BE2C (cell line): Measurements from ENCODE around the gene ERCC8.

Experiments used
- DNase-seq: peaks from one replicate; pipeline ENCODE4 v3.0.0-alpha.2; 2020
- H3K27me3 ChIP-seq: fragments of 250-450 bp; sonication (Bioruptor Pico); 2 replicates; pipeline ENCODE4 v1.5.1; 2020; ENCODE audit warnings: mild to moderate bottlenecking
- H3K36me3 ChIP-seq: fragments of 250-450 bp; sonication (Bioruptor Pico); 2 replicates; pipeline ENCODE4 v1.5.1; 2020; ENCODE audit warnings: mild to moderate bottlenecking
- H3K4me1 ChIP-seq: fragments of 250-450 bp; sonication (Bioruptor Pico); 2 replicates; pipeline ENCODE4 v1.5.1; 2020
- H3K4me3 ChIP-seq: 2 replicates; pipeline ENCODE4 v1.5.1; 2011; ENCODE audit warnings: low read depth, low read length
- H3K9me3 ChIP-seq: fragments of 250-450 bp; sonication (Bioruptor Pico); 2 replicates; pipeline ENCODE4 v1.5.1; 2020
- TF ChIP-seq, protein P1 (sequence below): IDR thresholded peaks from 2 replicates; pipeline ENCODE4 v1.5.1; 2012; ENCODE audit warnings: mild to moderate bottlenecking, low read depth, low read length

The ERCC8 gene

GRCh38 chr5:60827201-60827600, 117.7 kb downstream of the ERCC8 start:
- DNase-seq = no peak
- Histone ChIP-seq H3K4me3 (no peak overlapping the region), H3K36me3 (no peaks in the 10 kb centered on the region), H3K27me3 (peaks cover 11% of the 10 kb centered on the region; the same call in 1 of the 2 replicates), H3K9me3 (no peaks in the 10 kb centered on the region), H3K4me1 (no peaks in the 10 kb centered on the region)
- TF ChIP-seq, protein P1, sequence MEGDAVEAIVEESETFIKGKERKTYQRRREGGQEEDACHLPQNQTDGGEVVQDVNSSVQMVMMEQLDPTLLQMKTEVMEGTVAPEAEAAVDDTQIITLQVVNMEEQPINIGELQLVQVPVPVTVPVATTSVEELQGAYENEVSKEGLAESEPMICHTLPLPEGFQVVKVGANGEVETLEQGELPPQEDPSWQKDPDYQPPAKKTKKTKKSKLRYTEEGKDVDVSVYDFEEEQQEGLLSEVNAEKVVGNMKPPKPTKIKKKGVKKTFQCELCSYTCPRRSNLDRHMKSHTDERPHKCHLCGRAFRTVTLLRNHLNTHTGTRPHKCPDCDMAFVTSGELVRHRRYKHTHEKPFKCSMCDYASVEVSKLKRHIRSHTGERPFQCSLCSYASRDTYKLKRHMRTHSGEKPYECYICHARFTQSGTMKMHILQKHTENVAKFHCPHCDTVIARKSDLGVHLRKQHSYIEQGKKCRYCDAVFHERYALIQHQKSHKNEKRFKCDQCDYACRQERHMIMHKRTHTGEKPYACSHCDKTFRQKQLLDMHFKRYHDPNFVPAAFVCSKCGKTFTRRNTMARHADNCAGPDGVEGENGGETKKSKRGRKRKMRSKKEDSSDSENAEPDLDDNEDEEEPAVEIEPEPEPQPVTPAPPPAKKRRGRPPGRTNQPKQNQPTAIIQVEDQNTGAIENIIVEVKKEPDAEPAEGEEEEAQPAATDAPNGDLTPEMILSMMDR = no peak

DNA sequence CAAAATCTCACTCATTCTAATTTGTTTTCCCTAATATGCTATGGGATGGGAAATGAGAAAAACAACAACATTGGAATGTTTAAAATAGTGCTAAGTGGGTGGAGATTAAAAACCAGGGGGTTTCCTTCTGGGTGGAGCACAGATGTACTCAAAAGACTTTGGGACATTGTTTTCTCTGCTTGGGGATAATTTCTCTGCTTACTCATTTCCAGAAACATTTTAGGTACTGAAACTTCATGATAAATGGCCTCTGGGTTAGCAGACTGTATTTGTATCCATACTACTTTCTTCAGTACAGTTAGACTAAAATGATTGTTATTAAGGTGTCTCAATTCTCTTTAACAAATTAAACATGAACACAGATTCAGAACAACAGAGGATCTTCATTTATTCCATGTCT, 118.2 kb downstream of the ERCC8 start:
- TF ChIP-seq, protein P1 = no peak
- no peaks in the 10 kb centered on the region for H3K36me3 ChIP-seq
- H3K27me3 ChIP-seq = peaks cover 8% of the 10 kb centered on the region; the same call in 1 of the 2 replicates
- H3K9me3 ChIP-seq = no peaks in the 10 kb centered on the region
- DNase-seq = no peak
- no peaks in the 10 kb centered on the region for H3K4me1 ChIP-seq
- H3K4me3 ChIP-seq = no peak overlapping the region
